HG03520 (cell line): Measurements from ENCODE around the gene ZFYVE26.

Experiments used
- ATAC-seq: cut with Tn5 transposase; IDR thresholded peaks from one replicate; pipeline ENCODE4 v1.9.1; 2021; ENCODE audit warnings: mild to moderate bottlenecking, moderate library complexity; ENCODE audit not compliant: unreplicated experiment

The ZFYVE26 gene

GRCh38 chr14:67817750-67818438, 1.5 kb upstream of the ZFYVE26 start:
- no peak for ATAC-seq

GRCh38 chr14:67815573-67816225, 691 bp downstream of the ZFYVE26 start:
- no peak for ATAC-seq

- ATAC-seq: no peak
These were observed 1.6 kb downstream of the ZFYVE26 start for GRCh38 chr14:67814821-67815220.

DNA sequence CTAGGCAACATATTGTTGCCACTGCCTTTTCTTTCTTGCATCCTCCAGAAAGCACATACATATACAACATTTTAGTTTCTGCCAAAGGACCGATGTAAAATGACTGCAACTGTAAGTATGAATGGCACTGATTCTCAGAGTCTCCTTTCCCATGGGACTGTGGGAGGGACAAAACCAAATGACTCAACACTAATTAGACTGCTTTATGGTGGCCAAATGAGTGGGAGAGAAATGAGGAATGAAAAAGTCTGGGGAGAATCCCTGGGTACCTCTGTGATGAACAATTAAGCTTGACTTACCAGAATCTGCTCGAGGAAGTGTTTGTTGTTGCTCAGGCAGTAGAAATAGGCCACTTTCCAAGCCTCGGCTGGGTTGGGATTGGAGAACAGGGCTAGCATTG, 10.1 kb downstream of the ZFYVE26 start:
- ATAC-seq: no peak

- ATAC-seq: no peak
These were observed 15.6 kb downstream of the ZFYVE26 start for GRCh38 chr14:67800743-67801142.

DNA sequence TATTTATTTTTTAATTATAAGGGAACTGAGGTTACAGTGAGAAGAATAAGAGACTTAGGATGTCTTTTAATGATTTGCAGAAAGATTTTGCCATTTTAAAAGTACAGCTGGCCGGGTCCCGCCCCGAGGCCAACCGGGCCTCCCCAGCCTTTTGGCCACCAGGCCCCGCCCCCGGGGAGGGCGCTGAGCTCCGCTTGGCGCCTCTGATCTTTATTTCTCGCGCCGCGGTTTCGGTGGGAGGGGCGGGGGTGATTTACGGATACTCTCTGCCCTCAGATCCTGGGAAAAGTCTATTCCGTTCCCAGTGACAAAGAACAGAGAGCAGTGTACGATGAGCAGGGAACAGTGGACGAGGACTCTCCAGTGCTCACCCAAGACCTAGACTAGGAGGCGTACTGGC, 17.7 kb downstream of the ZFYVE26 start:
- ATAC-seq: no peak

- ATAC-seq: no peak
These were observed 28.7 kb downstream of the ZFYVE26 start for GRCh38 chr14:67787673-67788072.

- ATAC-seq: no peak
These were observed 30.9 kb downstream of the ZFYVE26 start for GRCh38 chr14:67785270-67786109.

DNA sequence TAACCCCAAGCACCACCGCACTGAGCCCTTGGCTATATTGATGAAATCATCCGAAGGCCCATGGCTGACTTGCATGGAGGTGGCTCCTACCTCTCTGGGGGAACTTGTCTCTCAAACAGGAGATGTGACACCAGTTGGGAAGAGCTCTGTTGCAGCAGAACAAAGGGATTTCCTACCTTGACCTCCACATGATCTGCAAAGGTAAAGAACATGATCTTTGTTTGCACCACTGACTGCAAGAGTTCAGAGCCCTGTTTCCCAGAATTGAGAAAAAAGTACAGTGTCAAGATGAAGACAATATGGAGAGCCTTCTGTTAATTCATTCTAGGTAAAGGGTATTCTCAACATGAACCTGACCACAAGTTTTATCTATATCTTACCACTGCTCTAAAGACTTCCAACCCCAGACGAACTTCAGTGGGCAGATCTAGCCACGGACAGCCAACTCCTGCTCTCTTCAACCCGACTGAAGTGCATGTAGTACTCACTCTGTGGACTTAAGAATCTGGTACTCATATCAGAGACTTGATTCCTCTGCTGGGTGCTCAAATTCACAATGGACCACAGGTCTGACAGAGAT, 32.1 kb downstream of the ZFYVE26 start:
- ATAC-seq: no peak

DNA sequence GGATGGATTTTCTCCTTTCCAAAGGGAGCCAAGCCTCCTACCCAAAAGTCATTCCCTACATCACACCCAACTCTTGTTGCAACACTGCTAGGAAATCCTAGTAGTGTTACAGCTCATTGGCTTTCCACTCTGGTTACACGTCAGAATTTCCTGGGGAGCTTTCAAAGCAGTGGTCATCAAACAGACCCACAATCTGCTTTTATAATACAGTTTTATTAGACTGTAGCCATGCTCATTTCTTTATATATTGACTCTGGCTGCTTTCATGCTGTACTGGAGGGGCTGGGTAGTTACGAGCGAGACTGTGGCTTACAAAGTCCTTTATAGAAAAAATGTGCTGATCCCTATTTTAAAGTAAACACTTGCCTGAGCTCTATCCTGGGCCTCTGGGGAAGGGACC, 34.3 kb downstream of the ZFYVE26 start:
- no peak for ATAC-seq

- ATAC-seq: no peak
These were observed 37.6 kb downstream of the ZFYVE26 start for GRCh38 chr14:67778792-67779191.

DNA sequence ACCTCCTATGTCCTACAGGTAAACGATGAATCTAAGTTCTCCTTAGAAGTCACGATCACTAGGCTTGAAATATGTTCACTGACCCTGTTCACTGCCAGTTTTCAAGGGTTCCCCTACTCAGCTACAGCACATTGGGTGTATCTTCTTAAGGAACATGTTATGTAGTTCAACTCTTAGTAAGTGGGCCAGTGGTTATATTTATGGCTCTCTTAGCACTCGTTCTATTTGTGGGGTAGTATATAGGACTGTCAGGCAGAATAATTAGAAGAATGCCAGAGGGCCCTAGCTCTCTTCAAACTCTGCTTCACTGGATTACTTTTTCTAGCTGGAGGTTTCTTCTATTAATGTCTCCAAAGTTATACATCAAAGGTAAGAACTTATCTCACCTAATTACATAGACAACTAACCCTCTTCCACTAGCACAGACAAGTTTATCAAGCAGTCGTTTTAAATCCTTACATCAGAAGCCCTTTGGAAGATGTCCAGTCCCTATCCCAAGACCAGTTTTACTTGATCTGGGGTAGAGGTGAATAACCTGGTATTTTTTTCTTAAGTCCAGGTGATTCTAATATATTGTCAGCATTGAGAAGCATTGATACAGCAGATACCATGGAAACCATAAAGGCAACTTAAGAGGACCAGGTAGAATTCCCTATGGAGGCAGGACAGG, 39.6 kb downstream of the ZFYVE26 start:
- no peak for ATAC-seq

- ATAC-seq: no peak
These were observed 42.5 kb downstream of the ZFYVE26 start for GRCh38 chr14:67773844-67774377.

DNA sequence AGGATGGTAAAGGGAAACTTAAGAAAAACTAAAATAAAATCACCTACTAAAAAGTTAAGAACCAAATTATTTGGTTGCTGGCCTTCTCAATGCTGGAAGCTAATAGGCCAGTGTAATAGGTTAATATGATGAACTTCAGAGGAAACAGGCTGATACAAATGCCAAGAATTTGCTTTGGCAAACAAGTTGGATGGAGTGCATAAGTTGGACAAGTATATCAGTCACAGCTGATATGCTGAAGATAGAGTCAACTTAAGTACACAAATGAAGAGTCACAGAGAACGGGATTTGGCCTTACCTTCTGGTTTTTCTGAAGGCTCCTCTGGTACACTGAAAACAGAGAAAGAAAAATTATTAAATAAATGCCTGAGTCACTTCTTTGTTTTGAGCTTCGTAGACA, 48.2 kb downstream of the ZFYVE26 start:
- ATAC-seq: no peak

GRCh38 chr14:67766035-67766680, 50.2 kb downstream of the ZFYVE26 start:
- ATAC-seq: no peak

DNA sequence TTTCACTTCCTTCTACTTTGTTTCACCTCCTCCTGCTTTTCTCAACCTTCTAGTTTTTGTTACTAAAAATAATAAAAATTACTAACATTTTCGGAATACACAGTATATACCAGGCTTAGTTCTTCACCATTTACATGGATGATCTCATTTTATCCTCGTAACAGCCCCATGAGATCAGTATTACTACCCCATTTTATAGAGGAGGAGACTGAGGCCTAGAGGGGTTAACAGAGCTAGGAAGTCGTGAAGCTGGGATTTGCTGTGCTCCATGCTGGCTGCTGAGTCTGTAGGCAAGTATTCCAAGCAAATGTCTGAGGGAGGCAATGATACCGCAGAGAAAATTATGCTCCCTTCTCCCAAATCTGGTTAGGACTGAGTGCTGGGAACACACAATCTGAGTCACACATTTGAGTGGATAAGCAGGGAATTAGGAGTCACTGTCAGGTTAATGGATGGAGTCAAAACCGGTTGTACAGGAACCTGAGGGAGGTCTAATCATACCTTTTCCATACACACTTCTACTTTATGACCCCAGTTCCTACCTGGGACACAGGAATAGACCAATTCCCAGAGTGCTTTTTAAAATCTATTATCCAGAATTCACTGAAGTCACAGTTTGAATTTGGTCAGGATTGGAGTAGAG, 51.1 kb downstream of the ZFYVE26 start:
- ATAC-seq: no peak

- ATAC-seq: no peak
These were observed 51.9 kb downstream of the ZFYVE26 start for GRCh38 chr14:67764496-67764895.

DNA sequence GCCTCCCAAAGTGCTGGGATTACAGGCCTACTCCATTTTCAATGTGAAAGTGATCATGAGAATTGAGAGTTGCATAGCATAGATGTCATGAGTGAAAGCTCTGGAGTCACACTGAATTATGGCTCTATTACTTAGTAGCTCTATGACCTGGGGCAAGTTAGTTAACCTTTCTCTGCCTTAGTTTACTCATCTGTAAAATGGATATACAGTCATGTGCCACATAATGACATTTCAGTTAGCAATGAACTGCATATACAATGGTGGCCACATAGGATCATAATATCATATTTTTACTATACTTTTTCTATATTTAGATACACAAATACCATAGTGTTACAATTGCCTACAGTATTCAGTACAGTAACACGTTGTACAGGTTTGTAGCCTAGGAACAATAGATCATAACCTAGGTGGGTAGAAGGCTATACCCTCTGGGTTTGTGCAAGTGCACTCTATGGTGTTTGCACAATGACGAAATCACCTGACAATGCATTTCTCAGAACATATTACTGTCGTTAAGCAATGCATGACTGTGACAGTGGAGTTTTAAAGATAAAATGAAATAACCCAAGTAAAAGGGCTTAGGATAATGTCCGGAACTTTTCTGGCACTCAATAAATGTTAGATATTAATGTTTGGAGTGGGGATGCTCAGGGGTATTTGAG, 53.1 kb downstream of the ZFYVE26 start:
- ATAC-seq: no peak

GRCh38 chr14:67762051-67762450, 54.3 kb downstream of the ZFYVE26 start:
- ATAC-seq: no peak
